ENCODE results near the gene CLASRP.

The CLASRP gene

GRCh38 chr19:45047188-45047797, 8.4 kb downstream of the CLASRP start:
- no peak for DNase-seq (ENCODE audit: low read depth)
- in situ Hi-C loops (cut with HindIII; ENCODE audit: low sequenced_read_pairs): no loop called here
- TF ChIP-seq CTCF (IDR thresholded peaks at IDR 0.05; ENCODE audit: low read depth, low read length, missing control alignments): no peak
- no peak overlapping the region for H3K4me3 ChIP-seq (ENCODE audit: low read depth, low read length)

GRCh38 chr19:45049073-45049736, 10.4 kb downstream of the CLASRP start:
- no peak for DNase-seq (ENCODE audit: low read depth)
- in situ Hi-C loops (cut with HindIII; ENCODE audit: low sequenced_read_pairs): no loop called here
- no peak for TF ChIP-seq CTCF (IDR thresholded peaks at IDR 0.05; ENCODE audit: low read depth, low read length, missing control alignments)
- H3K4me3 ChIP-seq (ENCODE audit: low read depth, low read length): no peak overlapping the region

GRCh38 chr19:45050036-45050435, 11.2 kb downstream of the CLASRP start:
- DNase-seq (ENCODE audit: low read depth): no peak
- in situ Hi-C loops (cut with HindIII; ENCODE audit: low sequenced_read_pairs): no loop called here
- no peak for TF ChIP-seq CTCF (IDR thresholded peaks at IDR 0.05; ENCODE audit: low read depth, low read length, missing control alignments)
- H3K4me3 ChIP-seq (ENCODE audit: low read depth, low read length): no peak overlapping the region

- H3K4me3 ChIP-seq (ENCODE audit: low read depth, low read length): no peak overlapping the region
- in situ Hi-C loops (cut with HindIII; ENCODE audit: low sequenced_read_pairs): no loop called here
- DNase-seq (ENCODE audit: low read depth): no peak
- TF ChIP-seq CTCF (IDR thresholded peaks at IDR 0.05; ENCODE audit: low read depth, low read length, missing control alignments): no peak
These were observed 13.2 kb downstream of the CLASRP start for GRCh38 chr19:45051929-45052579.

GRCh38 chr19:45056831-45057230, 18.0 kb downstream of the CLASRP start:
- H3K4me3 ChIP-seq (ENCODE audit: low read depth, low read length): no peak overlapping the region
- in situ Hi-C loops (cut with HindIII; ENCODE audit: low sequenced_read_pairs): no loop called here
- TF ChIP-seq CTCF (IDR thresholded peaks at IDR 0.05; ENCODE audit: low read depth, low read length, missing control alignments): no peak
- no peak for DNase-seq (ENCODE audit: low read depth)

- no peak for TF ChIP-seq CTCF (IDR thresholded peaks at IDR 0.05; ENCODE audit: low read depth, low read length, missing control alignments)
- in situ Hi-C loops (cut with HindIII; ENCODE audit: low sequenced_read_pairs): no loop called here
- H3K4me3 ChIP-seq (ENCODE audit: low read depth, low read length): no peak overlapping the region
- no peak for DNase-seq (ENCODE audit: low read depth)
These were observed 18.6 kb downstream of the CLASRP start for GRCh38 chr19:45057444-45057843.
